HG03108 (cell line): ENCODE results near the gene TTLL8.

Experiments
- ATAC-seq: cut with Tn5 transposase; IDR thresholded peaks from one replicate; pipeline ENCODE4 v1.9.1; 2021; ENCODE audit warnings: moderate library complexity; ENCODE audit not compliant: unreplicated experiment

Gene TTLL8

GRCh38 chr22:49969751-49970527 is 88.2 kb downstream of the TTLL8 start:
- no peak for ATAC-seq

- ATAC-seq = no peak
These were observed 89.1 kb downstream of the TTLL8 start for GRCh38 chr22:49968831-49969661.
